T-helper 2 cell (primary cell): ENCODE results near the gene SMCO4.
A peak's percentile ranks its signal among the peaks of the same experiment; 100 is the strongest.

Experiments used
- DNase-seq, 5 experiments: peaks; one replicate each; pipeline versions ENCODE4 v3.0.0 to v3.0.0-alpha.2; 2012 to 2022

Gene SMCO4

GRCh38 chr11:93559681-93560080 is 16.5 kb upstream of the SMCO4 start:
- DNase-seq, result no peak

- no peak for DNase-seq
Observed at GRCh38 chr11:93552874-93553273, 9.7 kb upstream of the SMCO4 start.

GRCh38 chr11:93549976-93550375 is 6.8 kb upstream of the SMCO4 start:
- no peak for DNase-seq

- no peak for DNase-seq
Observed at GRCh38 chr11:93548679-93549319, 5.6 kb upstream of the SMCO4 start.

GRCh38 chr11:93547773-93548172 is 4.6 kb upstream of the SMCO4 start:
- DNase-seq, result no peak

GRCh38 chr11:93547028-93547427 is 3.8 kb upstream of the SMCO4 start:
- no peak for DNase-seq

- no peak for DNase-seq
Observed at GRCh38 chr11:93545566-93545965, 2.4 kb upstream of the SMCO4 start.

GRCh38 chr11:93542811-93543229 is 371 bp downstream of the SMCO4 start:
- no peak for DNase-seq

GRCh38 chr11:93541884-93542810 is 1.0 kb downstream of the SMCO4 start:
- peak in 2 of 5 experiments; percentile 29 to 82 for DNase-seq

- DNase-seq, result no peak
Observed at GRCh38 chr11:93540896-93541553, 2.2 kb downstream of the SMCO4 start.

- DNase-seq, result no peak
Observed at GRCh38 chr11:93540337-93540736, 2.9 kb downstream of the SMCO4 start.

GRCh38 chr11:93537767-93538261 is 5.4 kb downstream of the SMCO4 start:
- no peak for DNase-seq

- no peak for DNase-seq
Observed at GRCh38 chr11:93537049-93537448, 6.1 kb downstream of the SMCO4 start.

- DNase-seq, result no peak
Observed at GRCh38 chr11:93536101-93536861, 6.9 kb downstream of the SMCO4 start.

- DNase-seq, result peak in 1 of 5 experiments; percentile 34
Observed at GRCh38 chr11:93535578-93535977, 7.6 kb downstream of the SMCO4 start.

GRCh38 chr11:93532806-93533205 is 10.4 kb downstream of the SMCO4 start:
- no peak for DNase-seq

- DNase-seq, result peak in 1 of 5 experiments; percentile 87
Observed at GRCh38 chr11:93532281-93532789, 10.9 kb downstream of the SMCO4 start.

- no peak for DNase-seq
Observed at GRCh38 chr11:93530468-93530826, 12.7 kb downstream of the SMCO4 start.

- peak in 1 of 5 experiments; percentile 85 for DNase-seq
Observed at GRCh38 chr11:93529707-93530467, 13.3 kb downstream of the SMCO4 start.

- DNase-seq, result peak in 1 of 5 experiments; percentile 26
Observed at GRCh38 chr11:93528757-93529645, 14.2 kb downstream of the SMCO4 start.
